HG03378 (cell line): ENCODE data around the gene GLRA3.
"Not testable (repeated sequence)": the region's sequence is repeated elsewhere in the genome, so short reads cannot be mapped to it uniquely, and the experiment has no call there.

ENCODE experiments used
- ATAC-seq: cut with Tn5 transposase; IDR thresholded peaks from one replicate; pipeline ENCODE4 v1.9.1; 2021; ENCODE audit warnings: mild to moderate bottlenecking, moderate library complexity; ENCODE audit not compliant: unreplicated experiment

The GLRA3 gene

DNA sequence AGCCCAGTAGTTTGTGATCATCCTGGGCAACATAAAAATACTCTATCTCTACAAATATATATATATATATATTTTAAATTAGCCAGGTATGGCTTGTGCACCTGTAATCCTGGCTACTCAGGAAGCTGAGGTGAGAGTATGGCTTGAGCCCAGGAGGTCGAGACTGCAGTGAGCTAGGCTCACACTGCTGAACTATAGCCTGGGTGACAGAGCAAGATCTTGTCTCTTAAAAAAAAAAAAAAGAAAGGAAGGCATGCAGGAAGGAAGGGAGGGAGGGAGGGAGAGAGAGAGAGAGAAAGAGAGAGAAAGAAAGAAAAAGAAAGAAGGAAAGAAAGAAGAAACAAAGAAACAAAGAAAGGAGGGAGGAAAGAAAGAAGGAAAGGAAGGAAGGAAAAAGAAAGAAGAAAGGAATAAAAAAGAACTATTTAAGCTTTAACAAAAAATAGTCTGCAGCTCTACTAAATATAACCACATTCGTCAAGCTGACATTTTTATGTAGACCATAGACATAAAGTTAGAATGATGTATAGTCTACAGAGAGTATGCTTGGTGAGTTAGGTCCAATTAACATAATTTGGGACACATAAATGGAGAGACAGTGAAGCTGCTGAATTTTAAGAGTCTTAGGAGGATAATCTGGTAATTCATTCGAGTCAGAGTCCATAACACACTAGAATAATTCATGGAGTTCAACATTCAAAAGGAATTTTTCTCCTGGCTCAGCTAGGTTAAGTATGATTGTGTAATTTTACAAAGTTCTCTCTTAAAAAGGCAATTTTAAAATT is 111.9 kb downstream of the GLRA3 start:
- ATAC-seq = no peak

DNA sequence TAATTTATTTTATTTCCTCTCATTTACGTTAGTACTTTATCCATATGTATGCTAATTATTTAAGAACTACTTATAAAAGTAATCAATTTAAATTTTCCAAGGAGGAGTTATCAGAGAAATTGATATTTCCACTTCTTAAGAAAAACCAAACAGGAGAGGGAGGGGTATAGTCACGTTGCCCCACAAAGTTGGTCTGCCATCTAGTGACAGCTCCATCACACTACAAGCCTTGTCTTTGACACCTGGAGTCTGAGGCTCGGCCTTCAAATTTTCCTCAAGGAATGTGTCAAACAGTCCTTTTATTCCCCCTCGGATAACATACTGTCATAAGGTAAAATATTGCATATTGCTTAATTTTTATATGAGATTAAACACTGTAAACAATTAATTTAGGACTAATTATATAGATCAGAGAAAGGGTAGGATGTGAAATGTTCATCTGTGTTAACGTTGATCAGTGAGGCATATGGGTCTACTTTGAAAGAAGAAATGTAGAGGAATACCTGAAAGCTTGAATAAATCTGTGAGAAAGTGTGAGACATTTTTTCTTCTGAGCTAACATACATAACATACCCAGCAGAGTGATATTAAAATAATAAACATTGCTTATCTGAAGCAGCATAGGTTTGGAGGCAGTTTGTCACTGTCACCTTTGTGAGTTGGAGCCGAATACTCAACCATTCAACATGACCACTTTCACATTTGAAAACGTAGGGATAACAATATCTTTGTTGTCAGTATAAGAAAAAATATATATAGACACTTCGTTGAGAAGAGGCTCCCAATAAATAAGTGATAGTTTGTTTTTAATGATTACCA is 114.4 kb downstream of the GLRA3 start:
- ATAC-seq = peak; percentile 90

DNA sequence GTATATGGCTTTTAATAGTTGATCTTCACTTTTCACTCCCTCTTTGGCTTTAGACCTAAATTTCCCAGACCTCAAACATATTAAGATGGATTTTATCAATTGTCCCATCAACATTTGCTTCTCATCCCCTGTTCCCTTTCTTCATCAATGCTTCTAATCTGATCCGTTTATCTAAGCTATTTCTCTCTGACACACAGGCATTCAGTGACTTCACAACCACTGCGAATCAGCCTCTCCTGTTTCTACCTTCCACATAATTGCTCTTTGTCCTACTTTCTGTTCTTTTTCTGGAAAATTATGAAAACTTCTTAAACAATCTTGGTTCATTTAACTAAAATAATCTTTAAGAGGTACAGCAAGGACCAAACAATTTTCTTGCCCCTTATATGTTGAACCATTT is 115.2 kb downstream of the GLRA3 start:
- ATAC-seq = no peak

DNA sequence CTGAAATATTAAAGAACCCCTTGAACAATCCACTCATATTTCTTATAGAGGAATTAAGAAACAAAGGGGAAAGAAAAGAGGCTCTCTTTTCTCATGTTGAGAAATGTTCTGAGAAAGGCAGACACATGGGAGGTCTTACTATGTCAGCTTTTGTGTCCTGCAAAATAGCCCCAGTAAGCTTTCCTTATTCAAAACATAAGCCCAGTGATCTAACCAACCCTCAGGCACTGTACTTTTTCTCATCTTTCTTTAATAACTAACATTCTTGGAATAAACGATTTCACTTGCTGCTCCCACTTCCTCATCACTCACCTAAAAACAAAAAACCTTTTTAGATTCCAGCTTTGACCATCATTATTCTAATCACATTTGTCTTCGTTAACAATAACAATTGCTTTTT is 115.9 kb downstream of the GLRA3 start:
- ATAC-seq = no peak

DNA sequence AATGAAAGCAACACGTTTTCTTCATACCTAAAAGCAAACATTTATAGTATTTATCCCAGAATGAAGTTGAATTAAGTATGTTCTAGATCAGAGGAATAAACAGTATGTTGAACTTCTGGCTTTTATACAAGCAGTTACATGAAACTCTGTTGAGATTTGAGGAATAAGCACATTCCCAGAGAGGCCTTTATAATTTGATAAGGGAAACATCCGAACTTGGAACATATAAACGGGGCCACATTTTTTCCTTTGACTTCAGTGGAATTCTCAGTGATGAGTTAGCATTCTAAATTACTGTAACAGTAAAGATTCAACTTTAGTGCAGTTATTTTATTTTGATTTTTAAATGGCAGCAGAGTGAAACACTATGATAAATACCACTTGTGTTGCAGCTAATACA is 119.5 kb downstream of the GLRA3 start:
- ATAC-seq = no peak

DNA sequence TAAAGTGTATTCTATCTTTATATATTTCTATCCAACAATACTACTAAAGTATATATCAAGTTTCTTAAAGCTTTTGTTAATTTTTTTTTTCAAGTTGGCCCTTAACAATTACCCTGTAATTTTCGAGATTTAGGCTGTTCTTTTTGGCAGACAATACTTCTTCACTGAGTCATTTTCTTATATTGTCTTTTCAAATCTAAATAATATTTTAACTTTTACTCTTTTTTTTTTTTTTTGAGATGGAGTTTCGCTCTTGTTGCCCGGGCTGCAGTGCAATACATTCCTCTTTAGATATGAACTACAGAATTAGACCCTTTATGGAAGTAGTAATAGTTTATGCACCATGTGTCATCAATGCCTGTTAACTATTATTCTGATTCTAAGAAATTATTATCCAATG is 120.7 kb downstream of the GLRA3 start:
- no peak for ATAC-seq

DNA sequence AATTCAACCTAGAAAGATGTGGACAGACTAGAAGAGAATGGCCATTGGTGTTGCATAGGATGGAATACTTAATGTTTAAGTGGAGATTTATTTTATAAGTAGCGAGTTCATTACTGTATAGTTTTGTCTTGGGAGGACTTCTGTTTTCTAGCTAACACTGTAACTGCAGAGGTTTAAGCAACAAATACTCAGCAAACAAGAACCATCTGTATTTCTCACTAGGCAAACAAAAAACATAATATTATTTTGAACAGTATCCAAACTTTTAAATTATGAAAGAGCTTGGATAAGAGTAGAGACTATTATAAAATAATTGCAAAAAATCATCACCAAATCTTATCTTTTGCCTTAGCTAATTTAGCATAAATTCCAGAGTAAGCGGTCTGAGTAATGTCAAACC is 121.1 kb downstream of the GLRA3 start:
- no peak for ATAC-seq

DNA sequence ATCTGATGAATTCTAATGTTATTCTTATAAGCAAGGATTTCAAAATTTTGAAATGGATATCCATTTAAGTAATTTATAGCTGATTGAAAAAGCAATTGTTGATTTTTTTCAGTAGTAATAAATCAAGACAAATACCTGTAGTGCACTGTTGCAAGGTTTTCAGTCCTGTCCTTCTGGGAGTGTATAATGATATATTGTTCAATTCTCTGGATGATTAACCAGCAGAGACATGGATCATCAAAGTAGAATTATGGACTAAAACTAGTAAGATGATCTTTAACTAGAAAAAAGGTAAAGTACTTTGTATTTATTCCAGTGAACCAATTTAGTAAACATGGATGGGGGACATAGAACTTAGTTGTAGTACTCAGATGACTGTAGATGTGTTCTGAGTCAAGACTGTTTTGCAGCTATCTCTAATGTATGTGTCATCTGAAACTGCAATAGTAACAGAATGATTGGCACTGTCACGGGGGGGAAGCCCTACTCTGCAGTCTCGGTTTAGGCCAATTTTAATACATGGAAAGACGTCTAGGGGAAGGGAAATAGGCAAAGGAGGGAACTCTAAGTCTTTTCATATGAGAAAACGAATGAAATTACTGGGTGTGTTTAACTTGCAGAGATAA is 121.9 kb downstream of the GLRA3 start:
- ATAC-seq = peak; percentile 100

DNA sequence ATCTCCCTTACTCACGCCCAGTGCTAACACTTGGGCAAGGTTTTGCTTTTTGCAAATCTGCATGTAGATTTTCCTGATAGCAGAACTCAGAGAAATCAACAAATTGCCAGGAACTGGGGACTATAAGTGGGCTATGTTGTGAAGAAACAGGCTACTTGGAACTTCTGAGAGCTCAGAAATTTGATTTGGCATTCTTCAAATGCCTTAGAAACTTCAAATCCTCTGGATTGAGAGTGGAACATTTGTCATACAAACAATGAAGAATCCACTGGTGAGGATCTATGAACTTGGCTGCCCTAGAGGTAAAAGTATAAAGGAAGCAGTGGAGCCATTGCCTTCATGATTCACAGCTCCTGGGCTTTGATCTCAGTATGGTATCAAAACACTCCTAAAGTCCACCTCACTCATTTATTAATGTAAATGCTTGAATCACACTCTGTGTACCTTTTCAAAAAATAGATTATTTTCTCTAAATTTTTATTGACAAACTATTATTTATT is 126.0 kb downstream of the GLRA3 start:
- no peak for ATAC-seq

DNA sequence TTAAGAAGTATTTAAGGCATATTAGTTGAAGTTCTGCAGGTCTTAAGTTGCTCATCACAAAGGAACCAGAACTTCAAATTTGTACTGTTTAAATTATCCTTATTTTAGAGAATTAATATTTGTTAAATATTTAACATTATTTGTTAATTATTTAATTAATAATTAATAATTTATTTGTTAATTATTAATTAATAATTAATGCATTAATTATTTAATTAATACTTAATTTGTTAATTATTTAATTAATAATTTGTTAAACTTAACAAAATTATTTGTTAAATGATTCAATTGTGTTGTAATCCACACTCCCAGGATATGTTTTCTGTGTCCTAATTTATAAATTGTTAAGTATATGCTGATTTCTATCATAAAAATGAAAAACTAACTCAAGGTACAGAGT is 129.4 kb downstream of the GLRA3 start:
- ATAC-seq = no peak

DNA sequence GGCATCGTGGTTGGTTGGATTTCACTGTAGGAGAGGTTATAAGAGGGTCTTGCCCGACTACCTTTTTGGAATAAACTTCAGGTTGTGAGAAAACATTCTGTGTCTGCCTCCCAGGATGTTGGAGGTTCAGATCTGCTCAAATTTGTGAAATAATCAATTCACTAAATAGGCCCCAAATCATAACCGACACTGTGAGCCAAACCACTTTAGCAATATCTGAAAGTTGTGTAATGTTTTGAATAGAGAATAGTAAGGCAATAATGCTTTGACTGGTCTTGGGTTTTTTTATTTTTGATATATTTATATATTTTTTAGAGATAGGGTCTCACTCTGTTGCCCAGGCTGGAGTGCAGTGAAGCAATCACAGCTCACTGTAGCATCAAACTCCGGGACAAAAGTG is 131.2 kb downstream of the GLRA3 start:
- no peak for ATAC-seq

DNA sequence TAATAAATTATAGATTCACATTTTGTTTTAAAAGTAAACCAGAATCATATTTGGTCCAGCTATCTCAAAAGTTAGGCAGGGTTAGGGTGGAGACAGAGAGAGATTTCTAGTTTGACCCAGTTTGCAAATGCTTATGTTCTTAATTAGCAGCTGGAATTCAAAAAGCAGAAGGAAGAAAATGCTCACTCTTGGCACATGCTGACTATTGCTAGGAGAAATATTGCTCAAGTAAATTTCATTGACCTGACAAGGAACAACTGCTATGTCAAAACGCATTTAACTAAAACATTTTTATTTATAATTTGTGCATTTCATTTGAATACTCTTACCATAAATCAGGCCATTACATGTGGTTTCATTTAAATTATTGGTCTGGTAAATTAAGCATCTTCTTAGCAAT is 131.8 kb downstream of the GLRA3 start:
- ATAC-seq = no peak

DNA sequence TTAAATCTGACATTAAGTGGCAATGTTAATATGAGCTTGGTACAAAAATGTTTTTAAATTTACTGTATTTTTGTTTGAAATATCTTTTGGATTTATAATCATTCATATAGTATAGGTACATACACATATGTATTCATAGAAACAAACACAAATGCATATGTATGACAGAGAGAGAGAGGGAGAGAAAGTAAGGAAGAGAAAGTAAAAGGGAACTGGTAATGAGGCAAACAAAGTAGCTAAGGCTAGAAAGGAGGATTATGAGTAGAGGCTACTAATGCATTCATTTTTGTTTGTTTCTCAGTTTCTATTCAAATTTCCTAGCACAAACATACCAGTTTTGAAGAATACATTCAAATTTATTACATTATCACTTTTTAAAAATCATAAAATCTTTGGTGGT is 132.4 kb downstream of the GLRA3 start:
- no peak for ATAC-seq

DNA sequence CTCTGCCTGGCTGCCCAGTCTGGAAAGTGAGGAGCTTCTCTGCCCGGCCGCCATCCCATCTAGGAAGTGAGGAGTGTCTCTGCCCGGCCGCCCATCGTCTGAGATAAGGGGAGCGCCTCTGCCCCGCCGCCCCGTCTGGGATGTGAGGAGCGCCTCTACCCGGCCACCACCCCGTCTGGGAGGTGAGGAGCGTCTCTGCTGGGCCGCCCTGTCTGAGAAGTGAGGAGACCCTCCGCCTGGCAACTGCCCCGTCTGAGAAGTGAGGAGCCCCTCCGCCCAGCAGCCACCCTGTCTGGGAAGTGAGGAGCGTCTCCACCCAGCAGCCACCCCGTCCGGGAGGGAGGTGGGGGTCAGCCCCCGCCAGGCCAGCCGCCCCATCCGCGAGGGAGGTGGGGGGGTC is 137.2 kb downstream of the GLRA3 start:
- ATAC-seq = not testable (repeated sequence)

DNA sequence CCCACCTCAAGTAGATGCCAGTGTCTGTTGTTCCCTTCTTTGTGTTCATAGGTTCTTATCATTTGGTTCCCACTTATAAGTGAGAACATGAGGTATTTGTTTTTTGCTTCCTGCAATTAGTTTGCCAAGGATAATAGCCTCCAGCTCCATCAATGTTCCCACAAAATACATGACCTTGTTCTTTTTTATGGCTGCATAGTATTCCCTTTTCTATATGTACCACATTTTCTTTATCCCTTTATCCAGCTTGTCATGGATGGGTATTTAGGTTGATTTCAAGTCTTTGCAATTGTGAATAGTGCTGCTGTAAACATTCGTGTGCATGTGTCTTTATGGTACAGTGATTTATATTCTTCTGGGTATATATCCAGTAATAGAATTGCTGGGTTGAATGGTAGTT is 138.4 kb downstream of the GLRA3 start:
- no peak for ATAC-seq

DNA sequence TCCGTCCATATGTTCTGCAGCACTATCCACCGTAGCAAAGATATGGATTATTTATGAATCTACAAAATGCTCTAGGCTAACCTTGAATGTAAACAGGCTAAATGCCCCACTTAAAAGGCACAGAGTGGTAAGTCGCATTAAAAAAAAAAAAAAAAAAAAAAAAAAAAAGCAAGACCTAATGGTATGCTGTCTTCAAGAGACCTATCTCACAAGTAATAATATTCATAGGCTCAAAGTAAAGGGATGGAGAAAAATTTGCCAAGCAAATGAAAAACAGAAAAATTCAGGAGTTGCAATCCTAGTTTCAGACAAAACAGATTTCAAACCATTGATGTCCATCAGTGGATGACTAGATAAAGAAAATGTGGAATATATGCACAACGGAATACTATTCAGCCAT is 139.4 kb downstream of the GLRA3 start:
- no peak for ATAC-seq

DNA sequence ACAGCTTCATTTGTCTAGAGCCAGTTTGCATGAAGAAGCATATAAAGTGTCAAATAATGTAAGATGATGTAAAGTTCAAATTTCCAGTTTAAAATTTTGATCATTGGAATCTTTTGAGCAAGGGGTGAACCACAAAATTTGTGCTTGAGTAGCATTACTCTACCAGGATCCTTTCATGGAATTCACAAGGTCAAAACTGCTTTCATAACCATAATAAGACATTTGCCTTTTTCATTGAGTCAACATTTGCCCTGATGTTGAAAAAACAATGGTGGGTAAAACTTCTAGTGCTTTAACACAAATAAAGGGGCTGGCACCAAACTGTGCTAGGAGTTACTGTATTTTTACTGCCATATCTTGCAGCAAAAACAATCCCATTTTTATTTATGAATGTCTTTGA is 142.2 kb downstream of the GLRA3 start:
- no peak for ATAC-seq

DNA sequence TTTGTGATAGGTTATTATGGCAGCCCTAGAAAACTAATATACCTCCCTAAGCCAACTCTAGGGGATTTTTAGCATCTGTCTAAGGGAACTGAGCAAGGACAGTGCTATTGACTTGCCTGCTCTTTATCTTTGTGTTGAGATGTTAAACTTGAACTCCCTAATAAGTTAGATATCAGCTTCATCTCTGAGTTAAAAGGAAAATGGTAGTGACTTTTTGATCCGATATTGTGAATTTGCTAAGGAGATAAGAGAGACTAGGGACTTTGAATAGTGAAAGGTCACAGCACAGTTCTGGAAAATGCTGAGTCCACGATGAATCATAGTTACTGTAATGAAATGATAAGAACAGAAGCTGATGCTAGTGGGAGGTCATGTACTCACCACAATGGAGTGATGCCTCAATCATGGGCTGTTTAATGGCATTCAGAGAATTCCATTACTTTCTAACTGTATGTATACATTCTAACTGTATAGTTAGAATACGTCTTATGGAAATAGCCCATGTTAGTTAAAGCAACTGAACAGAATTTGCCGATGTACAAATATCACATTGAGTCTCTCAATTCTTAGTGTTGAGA is 147.2 kb downstream of the GLRA3 start:
- no peak for ATAC-seq

DNA sequence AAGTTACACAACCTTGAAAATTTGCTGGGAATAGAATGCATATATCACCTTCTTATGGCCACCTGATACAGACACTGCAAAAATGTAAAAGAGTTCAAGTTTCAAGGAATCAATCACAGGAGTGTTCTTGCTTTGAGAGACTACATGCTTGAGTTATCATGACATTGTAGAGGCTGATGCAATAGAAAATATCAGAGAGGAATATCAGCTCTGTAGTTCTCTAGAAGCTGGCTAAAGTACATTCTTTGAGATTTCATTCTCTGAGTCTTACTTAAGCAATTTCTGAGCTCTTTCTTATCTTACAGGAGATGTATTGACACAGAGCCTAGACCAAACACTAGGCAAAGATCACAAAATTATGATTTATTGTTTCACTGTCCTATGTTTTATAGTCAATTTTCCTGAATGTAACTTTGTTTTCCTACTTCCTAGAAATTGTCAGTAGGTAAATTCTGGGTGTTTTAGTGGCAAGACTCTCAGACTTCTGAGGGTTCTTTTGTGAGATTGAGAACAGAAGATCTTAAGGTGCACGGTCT is 154.7 kb downstream of the GLRA3 start:
- no peak for ATAC-seq

DNA sequence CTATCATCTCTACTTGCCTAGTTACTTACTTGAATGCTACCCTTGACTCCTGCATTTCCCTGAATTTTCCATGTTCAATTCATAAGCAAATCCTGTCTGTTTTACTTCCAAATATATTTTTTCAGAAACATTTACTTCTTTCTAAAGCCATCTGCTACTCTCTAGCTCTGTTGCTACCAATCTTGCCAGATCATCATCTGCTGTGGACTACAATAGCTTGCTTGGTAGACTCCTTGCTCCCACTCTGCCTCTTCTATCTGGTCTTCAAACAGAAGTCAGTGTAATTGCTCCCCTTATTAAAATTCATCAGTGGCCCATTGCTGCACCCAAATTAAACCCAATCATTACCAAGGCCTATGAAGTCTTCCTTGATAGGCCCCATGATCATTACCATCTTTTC is 155.2 kb downstream of the GLRA3 start:
- ATAC-seq = no peak

DNA sequence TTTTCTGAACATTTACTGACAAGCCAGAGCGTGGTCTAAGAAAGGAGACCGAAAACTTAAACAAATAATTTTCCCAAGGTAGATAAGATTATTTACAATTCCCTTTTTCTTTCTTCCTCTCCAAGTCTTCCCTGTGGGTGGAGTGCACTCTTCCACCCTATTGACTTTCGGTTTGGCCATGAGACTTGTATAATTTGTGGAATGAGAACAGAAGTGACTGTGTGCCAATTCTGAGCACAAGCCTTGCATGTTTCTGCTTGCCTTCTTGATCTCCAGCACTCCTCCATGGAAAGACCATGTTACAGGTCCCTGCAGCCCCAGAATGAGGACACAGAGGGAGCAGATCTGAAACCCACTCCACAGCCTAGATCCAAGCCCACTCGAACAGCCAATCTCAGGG is 156.8 kb downstream of the GLRA3 start:
- ATAC-seq = no peak
